HCT116 (cell line): Measurements from ENCODE around the gene IRAK2.

ENCODE experiments used
- ELF1 ChIP-seq: IDR thresholded peaks from 2 replicates; pipeline ENCODE4 v1.6.1; 2012; ENCODE audit warnings: low read depth, borderline replicate concordance
- EZH2 ChIP-seq: fragments of 200-600 bp; sonication (generic); IDR thresholded peaks from 2 replicates; pipeline ENCODE4 v1.6.1; 2017; ENCODE audit warnings: antibody characterized with exemption, mixed run types
- POLR2A ChIP-seq: IDR thresholded peaks from 2 replicates; pipeline ENCODE4 v1.7.0; 2011; ENCODE audit warnings: borderline replicate concordance; ENCODE audit not compliant: insufficient read depth, insufficient read length; ENCODE audit errors: extremely low read depth
- POLR2AphosphoS5 ChIP-seq: IDR thresholded peaks from 2 replicates; pipeline ENCODE4 v1.6.1; 2011; ENCODE audit warnings: mild to moderate bottlenecking, low read depth, low read length, moderate library complexity
- TF ChIP-seq, protein P1 (sequence below), 3 experiments: fragments of 200-600 bp in 1 of 3; sonication (generic) in 1 of 3; IDR thresholded peaks in 2 of 3; conservative IDR thresholded peaks in 1 of 3; 2 replicates each; pipeline ENCODE4 v1.5.1; 2012 to 2017; ENCODE audit warnings: low read depth in 2 of 3, low read length in 2 of 3, antibody characterized with exemption in 1 of 3, borderline replicate concordance in 1 of 3, control low read depth in 1 of 3, mild to moderate bottlenecking in 1 of 3, mixed read lengths in 1 of 3, mixed run types in 1 of 3, moderate library complexity in 1 of 3; ENCODE audit not compliant: insufficient read depth in 1 of 3

GRCh38 chr3:10196389-10197052 lies 31.8 kb downstream of the IRAK2 start:
- TF ChIP-seq POLR2AphosphoS5 (no peak), EZH2 (no peak), ELF1 (no peak), POLR2A (no peak)
- TF ChIP-seq, protein P1, sequence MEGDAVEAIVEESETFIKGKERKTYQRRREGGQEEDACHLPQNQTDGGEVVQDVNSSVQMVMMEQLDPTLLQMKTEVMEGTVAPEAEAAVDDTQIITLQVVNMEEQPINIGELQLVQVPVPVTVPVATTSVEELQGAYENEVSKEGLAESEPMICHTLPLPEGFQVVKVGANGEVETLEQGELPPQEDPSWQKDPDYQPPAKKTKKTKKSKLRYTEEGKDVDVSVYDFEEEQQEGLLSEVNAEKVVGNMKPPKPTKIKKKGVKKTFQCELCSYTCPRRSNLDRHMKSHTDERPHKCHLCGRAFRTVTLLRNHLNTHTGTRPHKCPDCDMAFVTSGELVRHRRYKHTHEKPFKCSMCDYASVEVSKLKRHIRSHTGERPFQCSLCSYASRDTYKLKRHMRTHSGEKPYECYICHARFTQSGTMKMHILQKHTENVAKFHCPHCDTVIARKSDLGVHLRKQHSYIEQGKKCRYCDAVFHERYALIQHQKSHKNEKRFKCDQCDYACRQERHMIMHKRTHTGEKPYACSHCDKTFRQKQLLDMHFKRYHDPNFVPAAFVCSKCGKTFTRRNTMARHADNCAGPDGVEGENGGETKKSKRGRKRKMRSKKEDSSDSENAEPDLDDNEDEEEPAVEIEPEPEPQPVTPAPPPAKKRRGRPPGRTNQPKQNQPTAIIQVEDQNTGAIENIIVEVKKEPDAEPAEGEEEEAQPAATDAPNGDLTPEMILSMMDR (IDR thresholded peaks at IDR 0.05 in 2 of 3, conservative IDR thresholded peaks at IDR 0.05 in 1 of 3; ENCODE audit: borderline replicate concordance in 1 of 3, insufficient read depth in 1 of 3, low read depth in 2 of 3, low read length in 2 of 3) = no peak
